ENCODE results near the gene OR2H1. TPM values are rescaled to one million over a fixed set of nuclear protein-coding genes. Genes with fewer than 3 reads are reported as not detected.

OR2H1 gene
- polyA plus RNA-seq, 1 donor (not counting 4 experiments of a cell fraction or from before 2014, with no cell fraction given): not detected

- no peak for TF ChIP-seq CTCF (optimal IDR thresholded peaks at IDR 0.05 in 1 of 3, IDR thresholded peaks at IDR 0.05 in 1 of 3, conservative IDR thresholded peaks at IDR 0.05 in 1 of 3; ENCODE audit: extremely low read depth in 1 of 3, insufficient read depth in 2 of 3, low read length in 3 of 3)
- no peak for TF ChIP-seq EZH2 (IDR thresholded peaks at IDR 0.05; ENCODE audit: low read length)
- H3K4me1 ChIP-seq (ENCODE audit: control insufficient read depth, extremely low read depth, insufficient read depth, low read length): no peaks in the 10 kb centered on the region
- FAIRE-seq: no peak
- H3K27me3 ChIP-seq (ENCODE audit: control insufficient read depth, extremely low read depth, insufficient read depth, low read length): no peaks in the 10 kb centered on the region
- H3K9ac ChIP-seq (ENCODE audit: control insufficient read depth, extremely low read depth, insufficient read depth, low read length): no peak overlapping the region
- no peak overlapping the region for H3K4me2 ChIP-seq (ENCODE audit: control insufficient read depth, extremely low read depth, insufficient read depth, low read depth, low read length)
- H3K36me3 ChIP-seq (ENCODE audit: control insufficient read depth in 2 of 2, extremely low read depth in 1 of 2, insufficient read depth in 2 of 2, low read length in 2 of 2): no peaks in the 10 kb centered on the region
- no peaks in the 10 kb centered on the region for H3K79me2 ChIP-seq (ENCODE audit: control insufficient read depth, insufficient read depth, low read length)
- no peak overlapping the region for H2AFZ ChIP-seq (ENCODE audit: control insufficient read depth, low read length)
- H3K4me3 ChIP-seq (ENCODE audit: control insufficient read depth in 2 of 3, extremely low read depth in 1 of 3, insufficient read depth in 2 of 3, low read depth in 1 of 3, low read length in 3 of 3): no peak overlapping the region
- H3K9me3 ChIP-seq (ENCODE audit: control insufficient read depth, low read depth, low read length): no peaks in the 10 kb centered on the region
- no peak for DNase-seq (ENCODE audit: low read depth, low spot score)
- dilution Hi-C loops (cut with MboI; ENCODE audit: extremely low pct_ligation_motif_present, low sequenced_read_pairs): no loop called here
- H3K27ac ChIP-seq (ENCODE audit: control insufficient read depth, insufficient read depth, low read length): no peak overlapping the region
- H3K9me1 ChIP-seq (ENCODE audit: control insufficient read depth, extremely low read depth, insufficient read depth, low read length): no peaks in the 10 kb centered on the region
- H4K20me1 ChIP-seq (ENCODE audit: control insufficient read depth, extremely low read depth, insufficient read depth, low read length): no peaks in the 10 kb centered on the region
Measured at GRCh38 chr6:29487131-29487530, 30.2 kb downstream of the OR2H1 start.

GRCh38 chr6:29487660-29488059, 30.7 kb downstream of the OR2H1 start, which contains the start of gene MAS1L:
TSS of gene MAS1L (minus strand) at chr6:29487956. CDS start at chr6:29487902, 54 bp downstream.
- Histone ChIP-seq H3K27ac (ENCODE audit: control insufficient read depth, insufficient read depth, low read length) (no peak within 1 kb of the TSS), H3K79me2 (ENCODE audit: control insufficient read depth, insufficient read depth, low read length) (no peaks in the 10 kb centered on the region), H3K9me1 (ENCODE audit: control insufficient read depth, extremely low read depth, insufficient read depth, low read length) (no peaks in the 10 kb centered on the region), H3K27me3 (ENCODE audit: control insufficient read depth, extremely low read depth, insufficient read depth, low read length) (no peaks in the 10 kb centered on the region), H3K36me3 (ENCODE audit: control insufficient read depth in 2 of 2, extremely low read depth in 1 of 2, insufficient read depth in 2 of 2, low read length in 2 of 2) (no peaks in the 10 kb centered on the region), H2AFZ (ENCODE audit: control insufficient read depth, low read length) (no peak within 1 kb of the TSS), H3K9me3 (ENCODE audit: control insufficient read depth, low read depth, low read length) (no peaks in the 10 kb centered on the region), H3K4me1 (ENCODE audit: control insufficient read depth, extremely low read depth, insufficient read depth, low read length) (no peaks in the 10 kb centered on the region), H4K20me1 (ENCODE audit: control insufficient read depth, extremely low read depth, insufficient read depth, low read length) (no peaks in the 10 kb centered on the region), H3K4me3 (ENCODE audit: control insufficient read depth in 2 of 3, extremely low read depth in 1 of 3, insufficient read depth in 2 of 3, low read depth in 1 of 3, low read length in 3 of 3) (no peak within 1 kb of the TSS), H3K4me2 (ENCODE audit: control insufficient read depth, extremely low read depth, insufficient read depth, low read depth, low read length) (no peak within 1 kb of the TSS), H3K9ac (ENCODE audit: control insufficient read depth, extremely low read depth, insufficient read depth, low read length) (no peak within 1 kb of the TSS)
- DNase-seq (ENCODE audit: low read depth, low spot score) (no peak), FAIRE-seq (no peak)
- no peak for TF ChIP-seq CTCF (optimal IDR thresholded peaks at IDR 0.05 in 1 of 3, IDR thresholded peaks at IDR 0.05 in 1 of 3, conservative IDR thresholded peaks at IDR 0.05 in 1 of 3; ENCODE audit: extremely low read depth in 1 of 3, insufficient read depth in 2 of 3, low read length in 3 of 3)
- no peak for TF ChIP-seq EZH2 (IDR thresholded peaks at IDR 0.05; ENCODE audit: low read length)
- dilution Hi-C loops (cut with MboI; ENCODE audit: extremely low pct_ligation_motif_present, low sequenced_read_pairs): no loop called here

Measured in keratinocyte (primary cell).